IMR-90 (cell line): ENCODE results near the gene SERTAD4. TPM values are rescaled to one million over a fixed set of nuclear protein-coding genes. Genes with fewer than 3 reads are reported as not detected.

Experiments used
- ATAC-seq: fragments of 200-7000 bp; cut with Tn5 transposase; 2 replicates; pipeline ENCODE4 v1.9.1; 2020; ENCODE audit warnings: low read depth, mild to moderate bottlenecking, moderate library complexity
- BruUV-seq: library from RNA; stranded (reverse); fragments of 400-500 nt; replicated peaks from 2 replicates; lab custom pipeline; 2021; lab: Mats Ljungman, UMichigan
- CTCF ChIA-PET: fragments of 300-600 bp; formaldehyde crosslinking; extraction: SDS; loops from one replicate; lab custom pipeline; 2021; ENCODE audit warnings: antibody characterized with exemption; lab: Yijun Ruan, JAX
- POLR2A ChIA-PET: fragments of 300-600 bp; sonication (Branson Sonifier 250); formaldehyde crosslinking; loops from one replicate; lab custom pipeline; 2022; ENCODE audit warnings: antibody characterized with exemption; ENCODE audit not compliant: unreplicated experiment; lab: Charles Lee
- DNase-seq: peaks from one replicate; pipeline ENCODE4 v3.0.0; 2013
- H2AFZ ChIP-seq: replicated peaks from 2 replicates; pipeline ENCODE3; 2013; ENCODE audit warnings: low read length, mild to moderate bottlenecking; ENCODE audit not compliant: poor library complexity
- H2AK5ac ChIP-seq: 2 replicates; pipeline ENCODE4 v1.6.1; 2013; ENCODE audit warnings: low read depth, low read length, inconsistent platforms
- H2AK9ac ChIP-seq: replicated peaks from 2 replicates; pipeline ENCODE3; 2013; ENCODE audit warnings: mild to moderate bottlenecking, low read depth, low read length, moderate library complexity; ENCODE audit not compliant: poor library complexity
- H2BK120ac ChIP-seq: 2 replicates; pipeline ENCODE4 v1.6.1; 2013; ENCODE audit warnings: low read depth, low read length, inconsistent platforms
- H2BK15ac ChIP-seq: 3 replicates; pipeline ENCODE4 v1.6.1; 2013; ENCODE audit warnings: low read depth, low read length, inconsistent platforms
- H2BK20ac ChIP-seq: 2 replicates; pipeline ENCODE4 v1.6.1; 2013; ENCODE audit warnings: low read depth, mild to moderate bottlenecking, inconsistent platforms, low read length, moderate library complexity
- H2BK5ac ChIP-seq: 2 replicates; pipeline ENCODE4 v1.6.1; 2013; ENCODE audit warnings: mild to moderate bottlenecking, low read depth, low read length, inconsistent platforms; ENCODE audit not compliant: poor library complexity, severe bottlenecking
- H3K14ac ChIP-seq: replicated peaks from 2 replicates; pipeline ENCODE4 v1.6.1; 2013; ENCODE audit warnings: low read depth, low read length, inconsistent platforms
- H3K18ac ChIP-seq: 2 replicates; pipeline ENCODE4 v1.6.1; 2013; ENCODE audit warnings: low read depth, low read length, control low read depth
- H3K23ac ChIP-seq: 2 replicates; pipeline ENCODE4 v1.6.1; 2013; ENCODE audit warnings: low read depth, low read length, inconsistent platforms
- H3K27ac ChIP-seq: 2 replicates; pipeline ENCODE4 v1.5.1; 2013; ENCODE audit warnings: mild to moderate bottlenecking, control low read depth, low read length; ENCODE audit not compliant: insufficient read depth
- H3K27me3 ChIP-seq: 2 replicates; pipeline ENCODE4 v1.6.1; 2013; ENCODE audit warnings: low read length; ENCODE audit not compliant: control insufficient read depth, insufficient read depth
- H3K36me3 ChIP-seq: 2 replicates; pipeline ENCODE4 v1.6.1; 2013; ENCODE audit warnings: low read length, mixed read lengths; ENCODE audit not compliant: control insufficient read depth, insufficient read depth
- H3K4ac ChIP-seq: 2 replicates; pipeline ENCODE4 v1.6.1; 2013; ENCODE audit warnings: low read depth, low read length, inconsistent platforms
- H3K4me1 ChIP-seq: 2 replicates; pipeline ENCODE4 v1.6.1; 2013; ENCODE audit warnings: low read length, mixed read lengths; ENCODE audit not compliant: control insufficient read depth, insufficient read depth
- H3K4me2 ChIP-seq: 2 replicates; pipeline ENCODE4 v1.6.1; 2013; ENCODE audit warnings: low read depth, mild to moderate bottlenecking, control low read depth, low read length, moderate library complexity
- H3K4me3 ChIP-seq: 2 replicates; pipeline ENCODE4 v1.5.1; 2013; ENCODE audit warnings: low read depth, mild to moderate bottlenecking, control low read depth, low read length, moderate library complexity; ENCODE audit not compliant: insufficient read depth
- H3K56ac ChIP-seq: 2 replicates; pipeline ENCODE4 v1.6.1; 2013; ENCODE audit warnings: low read length, inconsistent platforms; ENCODE audit not compliant: insufficient read depth; ENCODE audit errors: extremely low read depth
- H3K79me1 ChIP-seq, 2 experiments: 2 replicates each; pipeline ENCODE4 v1.6.1; 2013; ENCODE audit warnings: low read length in 2 of 2, inconsistent platforms in 1 of 2, low read depth in 1 of 2
- H3K9ac ChIP-seq: 2 replicates; pipeline ENCODE4 v1.6.1; 2013; ENCODE audit warnings: low read depth, low read length, control low read depth
- H3K9me1 ChIP-seq: 2 replicates; pipeline ENCODE4 v1.6.1; 2013; ENCODE audit warnings: low read length, inconsistent platforms; ENCODE audit not compliant: insufficient read depth
- H3K9me3 ChIP-seq: 2 replicates; pipeline ENCODE4 v1.6.1; 2013; ENCODE audit warnings: low read length; ENCODE audit not compliant: control insufficient read depth, insufficient read depth
- H4K20me1 ChIP-seq: 2 replicates; pipeline ENCODE4 v1.6.1; 2013; ENCODE audit warnings: low read length, inconsistent platforms; ENCODE audit not compliant: insufficient read depth
- H4K5ac ChIP-seq: 2 replicates; pipeline ENCODE4 v1.6.1; 2013; ENCODE audit warnings: mild to moderate bottlenecking, low read depth, low read length, control low read depth
- H4K8ac ChIP-seq, 2 experiments: 2 replicates each; pipeline ENCODE4 v1.6.1; 2013; ENCODE audit warnings: low read depth in 2 of 2, low read length in 2 of 2, control low read depth in 1 of 2, inconsistent platforms in 1 of 2
- H4K91ac ChIP-seq: 2 replicates; pipeline ENCODE4 v1.6.1; 2013; ENCODE audit warnings: low read depth, low read length, inconsistent platforms; ENCODE audit not compliant: insufficient read depth
- CEBPB ChIP-seq: IDR thresholded peaks from 2 replicates; pipeline ENCODE4 v1.6.1; 2012; ENCODE audit warnings: low read depth, low read length, improper control_type of control experiment
- CHD1 ChIP-seq: IDR thresholded peaks from 2 replicates; pipeline ENCODE4 v1.6.1; 2012; ENCODE audit warnings: low read depth, low read length, improper control_type of control experiment
- CTCF ChIP-seq: conservative IDR thresholded peaks from 2 replicates; pipeline ENCODE4 v1.5.1; 2012; ENCODE audit warnings: mild to moderate bottlenecking, low read depth, low read length, improper control_type of control experiment
- ELK1 ChIP-seq: fragments of 150-350 bp; IDR thresholded peaks from 2 replicates; pipeline ENCODE4 v1.6.1; 2016; ENCODE audit warnings: low read depth, mild to moderate bottlenecking, low read length, moderate library complexity, borderline replicate concordance
- FOS ChIP-seq: fragments of 150-350 bp; IDR thresholded peaks from 2 replicates; pipeline ENCODE4 v1.6.1; 2016; ENCODE audit warnings: low read depth, low read length
- MXI1 ChIP-seq: IDR thresholded peaks from 2 replicates; pipeline ENCODE4 v1.6.1; 2012; ENCODE audit warnings: low read depth, mild to moderate bottlenecking, low read length, moderate library complexity, borderline replicate concordance
- POLR2A ChIP-seq: IDR thresholded peaks from 2 replicates; pipeline ENCODE4 v1.6.1; 2012; ENCODE audit warnings: mild to moderate bottlenecking, low read depth, low read length
- RCOR1 ChIP-seq: IDR thresholded peaks from 2 replicates; pipeline ENCODE4 v1.6.1; 2012; ENCODE audit warnings: mild to moderate bottlenecking, low read length, improper control_type of control experiment; ENCODE audit not compliant: insufficient replicate concordance
- SMC3 ChIP-seq: fragments of 150-350 bp; IDR thresholded peaks from 2 replicates; pipeline ENCODE4 v1.6.1; 2016; ENCODE audit warnings: low read depth, mild to moderate bottlenecking, antibody characterized with exemption, low read length, moderate library complexity
- USF2 ChIP-seq: fragments of 150-350 bp; IDR thresholded peaks from 2 replicates; pipeline ENCODE4 v1.6.1; 2017; ENCODE audit warnings: mild to moderate bottlenecking, antibody characterized with exemption, low read length, low read depth
- WGBS, 2 experiments: methylation state at CpG; one replicate each; pipeline versions ENCODE4 v1.1.5 to v1.1.7; 2013; ENCODE audit warnings: missing lambda C conversion rate in 2 of 2; ENCODE audit not compliant: insufficient read length in 1 of 2; ENCODE audit errors: extremely low coverage in 2 of 2; 5-methylcytosine and 5-hydroxymethylcytosine counted together
- dilution Hi-C: fragments of 300-500 bp; cut with HindIII; formaldehyde crosslinking; loops from one replicate; pipeline ENCODE4 v1.14.3; 2018; ENCODE audit warnings: low sequenced_read_pairs; ENCODE audit not compliant: unreplicated experiment
- in situ Hi-C: fragments of 300-500 bp; cut with MboI; formaldehyde crosslinking; loops from 3 replicates; pipeline ENCODE4 v1.14.3; 2019; ENCODE audit warnings: low sequenced_read_pairs, inconsistent platforms, mixed read lengths
- intact Hi-C: fragments of 100-400 bp; cut with micrococcal nuclease; formaldehyde crosslinking; loops from 2 replicates; pipeline ENCODE4 v1.10.0; 2022
- polyA plus RNA-seq, 3 experiments: library from polyadenylated mRNA; depleted of rRNA; stranded (reverse); fragments of >200 nt; gene quantifications; 2 replicates each; pipeline ENCODE4 v1.2.3, GENCODE V29; 2012; ENCODE audit warnings: low replicate concordance in 1 of 3
- total RNA-seq: library from RNA; depleted of rRNA; stranded (reverse); fragments of >200 nt; gene quantifications from 2 replicates; pipeline ENCODE4 v1.2.3, GENCODE V29; 2012

SERTAD4 gene
- total and polyA plus RNA-seq, 2 of the 4 experiments (the other 2 are of a cell fraction): under 0.01 to 0.22 TPM

GRCh38 chr1:210222340-210223006 is 10.1 kb upstream of the SERTAD4 start (continued):
- no peak for TF ChIP-seq USF2

- H2BK120ac ChIP-seq: no peak overlapping the region
- no peak for TF ChIP-seq MXI1
- TF ChIP-seq FOS: no peak
- no peak for TF ChIP-seq CEBPB
- no peak for TF ChIP-seq ELK1
- no peak for TF ChIP-seq CTCF
- no peak for TF ChIP-seq CHD1
- TF ChIP-seq RCOR1: no peak
- no peak for TF ChIP-seq POLR2A
- no peak for TF ChIP-seq USF2
- TF ChIP-seq SMC3: no peak
These were observed 9.2 kb upstream of the SERTAD4 start for GRCh38 chr1:210223226-210223904.

More at GRCh38 chr1:210223226-210223904, 9.2 kb upstream of the SERTAD4 start:
- in situ Hi-C loops (no loop called here), intact Hi-C loops (no loop called here), dilution Hi-C loops (no loop called here)
- H3K23ac ChIP-seq: no peak overlapping the region
- H3K9me1 ChIP-seq: no peaks in the 10 kb centered on the region
- no peak overlapping the region for H4K91ac ChIP-seq
- no peaks in the 10 kb centered on the region for H4K20me1 ChIP-seq
- no peak overlapping the region for H3K4me3 ChIP-seq
- H3K9me3 ChIP-seq: no peaks in the 10 kb centered on the region
- ATAC-seq (no peak), DNase-seq (no peak)
- H3K18ac ChIP-seq: no peak overlapping the region
- POLR2A ChIA-PET: no interaction called here
- no peaks in the 10 kb centered on the region for H3K36me3 ChIP-seq
- H2AK5ac ChIP-seq: no peak overlapping the region
- no peak overlapping the region for H2AK9ac ChIP-seq
- H2BK5ac ChIP-seq: no peak overlapping the region
- H3K9ac ChIP-seq: no peak overlapping the region
- no peak overlapping the region for H2AFZ ChIP-seq
- CTCF ChIA-PET: interaction anchor here (1.3 kb wide), 1 partner anchor 10 kb away, joined by 3 read pairs; no protein-coding TSS in a partner anchor
- H3K4ac ChIP-seq: no peak overlapping the region
- no peak overlapping the region for H3K4me2 ChIP-seq
- no peaks in the 10 kb centered on the region for H3K4me1 ChIP-seq
- 8% methylated on average over 2 of the region's 5 CpGs; no CpG with 5 or more reads in 1 of the 2 experiments for WGBS, 2 experiments
- no peak overlapping the region for H2BK20ac ChIP-seq
- H3K27me3 ChIP-seq: peaks cover 25% of the 10 kb centered on the region
- H2BK15ac ChIP-seq: no peak overlapping the region
- H3K27ac ChIP-seq: no peak overlapping the region
- H3K56ac ChIP-seq: no peak overlapping the region
- no peak overlapping the region for H3K14ac ChIP-seq
- no peak overlapping the region for H4K5ac ChIP-seq
- BruUV-seq: no TSS peak
- H4K8ac ChIP-seq: no peak overlapping the region
- H3K79me1 ChIP-seq: no peaks in the 10 kb centered on the region
